MM.1S (cell line): ENCODE results near the gene HNRNPC.

Experiments used
- DNase-seq: peaks from one replicate; pipeline ENCODE4 v3.0.0-alpha.2; 2015
- H2AFZ ChIP-seq: fragments of 300-600 bp; sonication (generic); 2 replicates; pipeline ENCODE4 v1.6.0; 2016; ENCODE audit warnings: antibody characterized with exemption, low read length
- H3F3A ChIP-seq: fragments of 300-600 bp; sonication (generic); 2 replicates; pipeline ENCODE4 v1.6.1; 2016; ENCODE audit warnings: mild to moderate bottlenecking, antibody characterized with exemption, low read length, moderate library complexity, mixed read lengths; ENCODE audit not compliant: insufficient read depth
- H3K27ac ChIP-seq: fragments of 300-600 bp; sonication (generic); 2 replicates; pipeline ENCODE4 v1.5.1; 2016; ENCODE audit warnings: mild to moderate bottlenecking, low read length
- H3K27me3 ChIP-seq: fragments of 300-600 bp; sonication (generic); replicated peaks from 2 replicates; pipeline ENCODE4 v1.6.0; 2016; ENCODE audit warnings: low read length; ENCODE audit not compliant: insufficient read depth
- H3K36me3 ChIP-seq: fragments of 300-600 bp; sonication (generic); replicated peaks from 2 replicates; pipeline ENCODE4 v1.6.1; 2016; ENCODE audit warnings: mild to moderate bottlenecking, low read length, mixed read lengths; ENCODE audit not compliant: insufficient read depth
- H3K4me1 ChIP-seq: fragments of 300-600 bp; sonication (generic); 2 replicates; pipeline ENCODE4 v1.6.1; 2016; ENCODE audit warnings: low read length, mixed read lengths
- H3K4me2 ChIP-seq: fragments of 300-600 bp; sonication (generic); 2 replicates; pipeline ENCODE4 v1.6.0; 2016; ENCODE audit warnings: low read depth, low read length
- H3K4me3 ChIP-seq: fragments of 300-600 bp; sonication (generic); 2 replicates; pipeline ENCODE4 v1.5.1; 2016; ENCODE audit warnings: low read length, mixed read lengths
- H3K79me2 ChIP-seq: fragments of 300-600 bp; sonication (generic); 2 replicates; pipeline ENCODE4 v1.6.1; 2016; ENCODE audit warnings: mixed run types, low read length, mixed read lengths
- H3K9ac ChIP-seq: fragments of 300-600 bp; sonication (generic); 2 replicates; pipeline ENCODE4 v1.6.1; 2016; ENCODE audit warnings: low read length, mixed read lengths
- H3K9me2 ChIP-seq: fragments of 300-600 bp; sonication (generic); replicated peaks from 2 replicates; pipeline ENCODE4 v1.6.1; 2016; ENCODE audit warnings: mild to moderate bottlenecking, low read length, mixed read lengths; ENCODE audit not compliant: insufficient read depth
- H3K9me3 ChIP-seq: fragments of 300-600 bp; sonication (generic); replicated peaks from 2 replicates; pipeline ENCODE4 v1.6.1; 2016; ENCODE audit warnings: mild to moderate bottlenecking, low read length, mixed read lengths; ENCODE audit not compliant: insufficient read depth
- H4K20me1 ChIP-seq: fragments of 300-600 bp; sonication (generic); 2 replicates; pipeline ENCODE4 v1.6.1; 2016; ENCODE audit warnings: mild to moderate bottlenecking, low read length, moderate library complexity, mixed read lengths; ENCODE audit not compliant: insufficient read depth
- CTCF ChIP-seq: fragments of 300-600 bp; sonication (generic); IDR thresholded peaks from 2 replicates; pipeline ENCODE4 v1.5.1; 2016; ENCODE audit warnings: antibody characterized with exemption, low read length, mixed read lengths
- EZH2 ChIP-seq: fragments of 300-600 bp; sonication (generic); optimal IDR thresholded peaks from 2 replicates; pipeline ENCODE3; 2017; ENCODE audit warnings: low read depth, mild to moderate bottlenecking, antibody characterized with exemption, low read length, mixed read lengths
- EZH2phosphoT487 ChIP-seq: fragments of 300-600 bp; sonication (generic); IDR thresholded peaks from 2 replicates; pipeline ENCODE4 v1.6.1; 2018; ENCODE audit warnings: antibody characterized with exemption, low read length

The HNRNPC gene

GRCh38 chr14:21244544-21244943, 24.7 kb downstream of the HNRNPC start:
- H3K4me3 ChIP-seq = no peak overlapping the region
- H3F3A ChIP-seq = peaks cover 3% of the 10 kb centered on the region; the same call in 1 of the 2 replicates
- no peak overlapping the region for H2AFZ ChIP-seq
- H3K9me3 ChIP-seq = no peaks in the 10 kb centered on the region
- H4K20me1 ChIP-seq = peaks cover 70% of the 10 kb centered on the region
- H3K36me3 ChIP-seq = no peaks in the 10 kb centered on the region; the same call in 1 of the 2 replicates
- H3K9me2 ChIP-seq = no peaks in the 10 kb centered on the region
- H3K79me2 ChIP-seq = peaks cover 99% of the 10 kb centered on the region
- H3K4me1 ChIP-seq = no peaks in the 10 kb centered on the region
- no peak for DNase-seq
- H3K27ac ChIP-seq = no peak overlapping the region
- TF ChIP-seq EZH2phosphoT487 = no peak
- no peak for TF ChIP-seq EZH2
- no peak for TF ChIP-seq CTCF
- no peaks in the 10 kb centered on the region for H3K27me3 ChIP-seq
- H3K4me2 ChIP-seq = no peak overlapping the region
- H3K9ac ChIP-seq = no peak overlapping the region

GRCh38 chr14:21241218-21241819, 27.9 kb downstream of the HNRNPC start:
- H3K36me3 ChIP-seq = no peaks in the 10 kb centered on the region; the same call in 1 of the 2 replicates
- no peak overlapping the region for H2AFZ ChIP-seq
- H3K27me3 ChIP-seq = no peaks in the 10 kb centered on the region
- no peaks in the 10 kb centered on the region for H3K4me1 ChIP-seq
- H3K27ac ChIP-seq = no peak overlapping the region
- TF ChIP-seq EZH2phosphoT487 (no peak), EZH2 (no peak), CTCF (peak; percentile 16)
- no peak overlapping the region for H3K4me3 ChIP-seq
- no peaks in the 10 kb centered on the region for H3F3A ChIP-seq
- no peak overlapping the region for H3K9ac ChIP-seq
- H3K4me2 ChIP-seq = no peak overlapping the region
- no peaks in the 10 kb centered on the region for H3K9me2 ChIP-seq
- peaks cover 99% of the 10 kb centered on the region for H3K79me2 ChIP-seq
- DNase-seq = no peak
- H3K9me3 ChIP-seq = no peaks in the 10 kb centered on the region
- peaks cover 69% of the 10 kb centered on the region for H4K20me1 ChIP-seq

- peaks cover 78% of the 10 kb centered on the region for H4K20me1 ChIP-seq
- TF ChIP-seq CTCF (no peak), EZH2phosphoT487 (no peak), EZH2 (no peak)
- no peak overlapping the region for H3K9ac ChIP-seq
- no peak overlapping the region for H3K27ac ChIP-seq
- H3K9me3 ChIP-seq = no peaks in the 10 kb centered on the region
- H3K36me3 ChIP-seq = no peaks in the 10 kb centered on the region; the same call in 1 of the 2 replicates
- no peak overlapping the region for H3K4me3 ChIP-seq
- H3K4me2 ChIP-seq = no peak overlapping the region
- H3K9me2 ChIP-seq = no peaks in the 10 kb centered on the region
- no peaks in the 10 kb centered on the region for H3K27me3 ChIP-seq
- H3K79me2 ChIP-seq = peaks cover 99% of the 10 kb centered on the region
- H2AFZ ChIP-seq = no peak overlapping the region
- no peaks in the 10 kb centered on the region for H3F3A ChIP-seq
- H3K4me1 ChIP-seq = no peaks in the 10 kb centered on the region
- DNase-seq = no peak
These were observed 28.8 kb downstream of the HNRNPC start for GRCh38 chr14:21240417-21240816.
